ENCODE measurements around the gene NLRC5. TPM values are rescaled to one million over a fixed set of nuclear protein-coding genes. Genes with fewer than 3 reads are reported as not detected.

NLRC5 gene
- total and polyA plus RNA-seq, 9 of the 15 experiments (the other 6 are each of a cell fraction or from before 2014, with no cell fraction given): 0.59 to 0.71 TPM; not detected in 7

- TF ChIP-seq IRF9 (tag; IDR thresholded peaks at IDR 0.05) (no peak), ETS2 (tag; IDR thresholded peaks at IDR 0.05; ENCODE audit: borderline replicate concordance, poor library complexity, severe bottlenecking) (no peak), ZBTB17 (CRISPR knock-in tag; IDR thresholded peaks at IDR 0.05) (no peak), RUNX1 (IDR thresholded peaks at IDR 0.05; ENCODE audit: low read depth) (no peak), ZC3H4 (CRISPR knock-in tag; IDR thresholded peaks at IDR 0.05; ENCODE audit: borderline replicate concordance) (no peak), ZNF398 (CRISPR knock-in tag; IDR thresholded peaks at IDR 0.05) (no peak), DDX20 (tag; IDR thresholded peaks at IDR 0.05; ENCODE audit: low read depth) (no peak), SAP30 (IDR thresholded peaks at IDR 0.05; ENCODE audit: borderline replicate concordance, insufficient read depth, low read depth, low read length, poor library complexity, severe bottlenecking) (no peak), ZNF75A (CRISPR knock-in tag; IDR thresholded peaks at IDR 0.05) (no peak), EGR1 (conservative IDR thresholded peaks at IDR 0.05) (no peak), ZNF79 (CRISPR knock-in tag; IDR thresholded peaks at IDR 0.05; ENCODE audit: low read depth) (no peak), UBTF (IDR thresholded peaks at IDR 0.05; ENCODE audit: borderline replicate concordance in 1 of 2, low read depth in 2 of 2, low read length in 2 of 2) (no peak), MBD1 (CRISPR knock-in tag; IDR thresholded peaks at IDR 0.05) (no peak), TFAM (CRISPR knock-in tag; conservative IDR thresholded peaks at IDR 0.05) (no peak), RBFOX2 (IDR thresholded peaks at IDR 0.05; ENCODE audit: low read depth, low read length) (no peak), MTA2 (IDR thresholded peaks at IDR 0.05; ENCODE audit: low read depth) (no peak), HNRNPLL (IDR thresholded peaks at IDR 0.05; ENCODE audit: low read depth, low read length, poor library complexity, severe bottlenecking) (no peak), CHCHD3 (CRISPR knock-in tag; IDR thresholded peaks at IDR 0.05) (peak; percentile 11; the same call in 1 of the 2 replicates)
- TF ChIP-seq, protein P1, sequence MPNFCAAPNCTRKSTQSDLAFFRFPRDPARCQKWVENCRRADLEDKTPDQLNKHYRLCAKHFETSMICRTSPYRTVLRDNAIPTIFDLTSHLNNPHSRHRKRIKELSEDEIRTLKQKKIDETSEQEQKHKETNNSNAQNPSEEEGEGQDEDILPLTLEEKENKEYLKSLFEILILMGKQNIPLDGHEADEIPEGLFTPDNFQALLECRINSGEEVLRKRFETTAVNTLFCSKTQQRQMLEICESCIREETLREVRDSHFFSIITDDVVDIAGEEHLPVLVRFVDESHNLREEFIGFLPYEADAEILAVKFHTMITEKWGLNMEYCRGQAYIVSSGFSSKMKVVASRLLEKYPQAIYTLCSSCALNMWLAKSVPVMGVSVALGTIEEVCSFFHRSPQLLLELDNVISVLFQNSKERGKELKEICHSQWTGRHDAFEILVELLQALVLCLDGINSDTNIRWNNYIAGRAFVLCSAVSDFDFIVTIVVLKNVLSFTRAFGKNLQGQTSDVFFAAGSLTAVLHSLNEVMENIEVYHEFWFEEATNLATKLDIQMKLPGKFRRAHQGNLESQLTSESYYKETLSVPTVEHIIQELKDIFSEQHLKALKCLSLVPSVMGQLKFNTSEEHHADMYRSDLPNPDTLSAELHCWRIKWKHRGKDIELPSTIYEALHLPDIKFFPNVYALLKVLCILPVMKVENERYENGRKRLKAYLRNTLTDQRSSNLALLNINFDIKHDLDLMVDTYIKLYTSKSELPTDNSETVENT (CRISPR knock-in tag; IDR thresholded peaks at IDR 0.05): no peak
Observed at GRCh38 chr16:57062329-57062728, 73.0 kb downstream of the NLRC5 start (continued).
